HG02884 (cell line): ENCODE measurements around the gene TBC1D23.
A peak's percentile ranks its signal among the peaks of the same experiment; 100 is the strongest.
"Not testable (repeated sequence)": the region's sequence is repeated elsewhere in the genome, so short reads cannot be mapped to it uniquely, and the experiment has no call there.

Experiments used
- ATAC-seq: cut with Tn5 transposase; IDR thresholded peaks from one replicate; pipeline ENCODE4 v1.9.1; 2021; ENCODE audit warnings: mild to moderate bottlenecking, moderate library complexity; ENCODE audit not compliant: unreplicated experiment

TBC1D23 gene

DNA sequence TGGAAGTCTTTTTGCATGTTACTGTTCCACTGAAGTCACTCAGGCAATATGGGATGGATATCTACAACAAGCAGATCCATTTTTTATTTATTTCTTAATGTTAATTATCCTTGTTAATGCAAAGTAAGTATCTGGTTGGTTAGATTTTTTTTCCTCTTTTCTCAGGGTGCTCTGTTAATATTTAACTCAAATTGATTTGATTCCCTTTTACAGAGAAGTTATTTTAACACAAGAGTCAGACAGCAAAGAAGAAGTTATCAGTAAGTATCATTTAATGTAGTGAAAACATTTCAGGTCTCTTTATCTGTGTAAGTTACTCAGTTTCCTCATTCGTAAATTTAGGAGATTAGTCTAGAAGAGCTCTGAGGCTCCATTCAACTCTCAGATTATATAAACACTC lies 34.3 kb downstream of the TBC1D23 start:
- no peak for ATAC-seq

DNA sequence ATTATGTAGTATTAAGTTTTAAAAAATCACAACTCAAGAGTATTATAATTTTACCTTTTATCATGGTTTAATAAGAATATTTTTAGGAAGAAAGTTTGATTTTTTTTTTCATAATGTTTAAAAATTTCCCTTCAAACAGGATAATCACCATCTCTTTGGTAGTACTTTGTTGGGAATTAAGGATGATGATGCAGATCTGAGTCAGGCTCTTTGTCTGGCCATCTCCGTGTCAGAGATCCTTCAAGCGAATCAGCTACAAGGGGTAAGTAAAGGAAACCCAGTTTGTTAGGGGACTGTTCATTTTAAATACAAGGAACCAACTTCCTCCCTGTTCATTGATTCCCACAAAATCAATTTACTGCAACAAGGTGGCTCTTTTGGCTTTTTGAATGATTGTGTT lies 37.0 kb downstream of the TBC1D23 start:
- ATAC-seq: no peak

DNA sequence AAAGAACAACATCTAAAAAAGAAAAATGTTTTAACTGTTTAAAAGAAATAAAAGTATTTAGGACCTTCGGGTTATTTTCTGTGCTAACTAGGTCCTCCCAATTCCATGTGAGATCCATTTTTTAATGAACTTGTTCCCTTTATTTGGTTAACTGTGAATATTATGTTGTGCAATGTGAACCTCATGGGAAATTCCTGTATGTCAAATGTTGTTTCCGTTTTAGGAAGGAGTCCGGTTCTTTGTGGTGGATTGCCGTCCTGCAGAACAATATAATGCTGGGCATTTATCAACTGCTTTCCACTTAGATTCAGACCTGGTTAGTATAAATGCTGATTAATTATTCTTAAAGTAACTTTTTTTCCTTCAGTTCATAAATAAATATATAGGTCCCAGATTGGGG lies 38.2 kb downstream of the TBC1D23 start:
- no peak for ATAC-seq

DNA sequence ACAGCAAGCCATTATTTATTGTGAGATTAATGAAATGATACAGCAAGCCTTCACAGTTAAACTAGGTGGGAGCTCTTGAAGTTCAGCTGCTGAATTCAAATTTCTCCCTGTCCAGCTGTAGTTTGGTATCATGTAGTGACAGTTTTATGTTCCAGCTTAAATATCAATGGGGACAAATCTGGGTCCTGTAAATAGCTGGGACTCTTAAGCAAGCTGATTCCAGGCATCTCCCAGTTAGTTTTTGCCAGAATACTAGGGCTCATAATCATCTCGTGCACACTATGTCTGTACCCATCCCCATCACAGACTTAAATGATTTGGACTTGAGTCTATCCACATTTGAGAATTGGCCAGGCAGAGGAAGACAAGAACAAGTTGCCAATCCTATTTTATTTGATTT lies 45.9 kb downstream of the TBC1D23 start:
- ATAC-seq: no peak

DNA sequence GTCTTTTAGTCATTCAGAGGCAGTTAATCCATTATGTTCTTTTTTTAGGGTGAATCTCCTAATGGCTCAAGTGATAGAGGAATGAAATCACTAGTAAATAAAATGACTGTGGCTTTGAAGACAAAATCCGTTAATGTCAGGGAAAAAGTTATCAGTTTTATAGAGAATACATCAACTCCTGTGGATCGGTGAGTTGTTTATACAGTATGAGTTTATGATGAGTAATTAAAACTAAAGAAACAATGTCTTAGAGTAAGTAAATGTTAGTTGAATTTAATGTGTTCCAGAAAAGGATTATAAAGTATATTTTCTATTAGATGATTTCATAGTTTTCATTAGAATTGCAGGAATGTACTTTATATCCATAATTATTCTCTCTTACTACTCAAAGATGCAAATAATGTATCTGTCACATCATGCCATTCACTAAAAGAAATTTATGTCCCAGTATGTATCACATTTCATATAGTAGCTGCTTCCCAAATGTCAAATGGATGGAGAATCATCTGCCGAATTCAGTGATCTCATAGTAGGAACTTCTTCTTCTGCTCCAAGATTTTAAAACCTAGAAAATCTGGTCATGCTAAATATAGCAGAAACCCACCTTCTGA lies 49.7 kb downstream of the TBC1D23 start:
- no peak for ATAC-seq

DNA sequence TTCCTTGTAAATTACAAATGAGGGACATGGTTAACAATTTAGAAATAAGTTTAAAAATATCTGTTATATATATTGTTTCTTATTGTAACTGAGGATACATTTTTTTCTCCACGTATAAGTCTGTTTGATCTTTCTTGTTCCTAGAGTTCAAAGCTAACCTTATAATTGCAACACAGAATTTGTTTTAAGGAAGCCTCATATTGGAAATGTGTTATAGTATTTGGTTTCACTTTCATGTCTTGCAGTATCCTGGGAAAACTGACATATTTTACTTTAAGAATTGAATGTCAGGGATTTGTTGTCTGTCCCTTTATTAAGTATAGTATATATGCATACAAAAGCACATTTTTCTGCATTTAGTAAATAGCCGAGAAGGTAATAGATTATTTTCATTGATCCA lies 50.2 kb downstream of the TBC1D23 start:
- no peak for ATAC-seq

DNA sequence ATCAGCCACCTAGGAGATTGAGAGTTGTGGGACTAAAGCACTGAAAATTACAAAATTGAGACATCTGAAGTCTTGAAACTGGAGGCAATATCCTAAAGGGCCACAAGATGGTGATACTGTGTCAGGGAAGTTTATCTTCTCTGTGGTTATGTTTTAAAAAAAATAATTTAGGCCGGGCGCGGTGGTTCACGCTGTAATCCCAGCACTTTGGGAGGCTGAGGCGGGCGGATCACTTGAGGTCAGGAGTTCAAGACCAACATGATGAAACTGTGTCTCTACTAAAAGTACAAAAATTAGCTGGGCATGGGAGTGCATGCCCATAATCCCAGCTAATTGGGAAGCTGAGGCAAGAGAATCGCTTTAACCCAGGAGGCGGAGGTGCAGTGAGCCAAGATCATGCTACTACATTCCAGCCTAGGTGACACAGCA lies 55.9 kb downstream of the TBC1D23 start:
- peak; percentile 70 for ATAC-seq

DNA sequence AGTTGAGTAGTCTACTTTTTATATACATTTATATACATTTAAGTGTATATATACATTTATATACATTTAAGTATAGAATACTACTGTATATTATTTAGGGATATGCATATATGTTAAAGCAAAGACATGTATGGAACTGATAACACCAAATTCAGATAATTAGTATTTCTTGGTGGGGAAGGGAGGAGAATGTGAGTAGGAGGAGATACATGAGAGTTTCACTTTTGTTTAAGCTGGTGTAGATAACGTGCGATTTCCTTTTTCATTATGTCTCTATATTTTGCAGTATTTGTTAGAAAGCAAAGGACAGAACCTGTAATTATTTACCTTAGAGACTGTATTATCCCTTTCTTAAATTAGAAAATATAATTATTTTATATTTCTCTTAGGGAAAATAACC lies 57.1 kb downstream of the TBC1D23 start:
- peak; percentile 70 for ATAC-seq

DNA sequence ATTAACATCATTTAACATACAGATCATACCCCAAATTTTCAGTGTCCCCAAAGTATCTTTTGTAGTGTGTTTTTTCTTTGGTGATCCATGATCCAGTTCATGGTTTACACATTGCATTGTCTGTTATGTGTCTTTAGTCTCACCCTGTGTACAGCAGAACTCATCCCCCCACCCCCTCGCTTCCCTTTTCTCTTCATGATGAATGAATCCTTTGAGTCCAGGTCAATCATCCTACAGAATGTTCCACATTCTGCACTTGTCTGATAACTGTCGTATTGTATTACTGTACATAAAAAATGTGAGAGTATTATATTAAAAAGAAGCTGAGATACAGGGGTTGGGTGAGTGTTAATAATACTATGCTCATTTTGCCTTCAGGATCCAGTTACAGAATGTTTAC lies 59.2 kb downstream of the TBC1D23 start:
- no peak for ATAC-seq

DNA sequence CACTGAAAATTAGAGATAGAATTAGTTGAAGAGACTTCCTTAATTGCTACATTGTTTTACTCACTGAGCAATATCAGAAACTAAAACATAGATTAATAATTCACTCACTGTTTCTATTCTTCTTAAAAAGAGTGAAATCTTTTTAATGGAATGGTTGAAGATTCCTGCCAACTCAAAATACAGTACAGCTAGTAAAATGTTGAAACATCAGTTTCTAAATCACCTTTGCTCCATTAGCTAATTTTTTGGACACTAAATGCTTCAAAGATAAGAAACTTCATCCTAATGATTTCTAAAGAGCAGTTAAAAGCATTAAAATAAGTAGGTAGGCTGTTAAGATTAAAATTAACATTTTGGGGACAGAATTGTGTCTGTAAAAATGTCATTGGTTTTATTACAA lies 63.3 kb downstream of the TBC1D23 start:
- ATAC-seq: no peak

DNA sequence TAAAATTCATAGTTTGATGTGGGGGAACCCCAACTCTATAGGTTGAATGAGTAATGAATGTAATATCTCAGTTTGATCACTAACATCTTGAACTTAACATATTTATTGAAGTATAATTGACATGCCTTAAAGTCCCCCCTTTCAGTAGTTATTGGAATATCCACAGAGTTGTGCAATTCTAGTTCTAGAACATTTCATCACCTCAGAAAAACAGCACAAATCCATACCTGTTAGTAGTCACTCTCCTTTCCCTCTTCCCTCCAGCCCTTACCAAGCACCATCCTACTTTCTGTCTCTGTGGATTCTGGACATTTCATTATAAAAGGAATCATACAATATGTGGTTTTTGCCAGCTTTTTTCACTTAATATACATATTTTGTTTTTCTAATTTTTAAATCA lies 65.0 kb downstream of the TBC1D23 start:
- no peak for ATAC-seq

DNA sequence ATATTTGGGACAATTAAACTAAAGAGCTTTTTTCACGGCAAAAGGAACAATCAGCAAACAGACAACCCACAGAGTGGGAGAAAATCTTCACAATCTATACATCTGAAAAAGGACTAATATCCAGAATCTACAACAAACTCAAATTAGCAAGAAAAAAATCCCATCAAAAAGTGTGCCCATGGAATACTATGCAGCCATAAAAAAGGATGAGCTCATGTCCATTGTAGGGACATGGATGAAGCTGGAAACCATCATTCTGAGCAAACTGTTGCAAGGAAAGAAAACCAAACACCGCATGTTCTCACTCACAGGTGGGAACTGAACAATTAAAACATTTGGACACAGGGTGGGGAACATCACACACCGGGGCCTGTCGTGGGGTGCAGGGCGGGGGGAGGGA lies 66.6 kb downstream of the TBC1D23 start:
- not testable (repeated sequence) for ATAC-seq

DNA sequence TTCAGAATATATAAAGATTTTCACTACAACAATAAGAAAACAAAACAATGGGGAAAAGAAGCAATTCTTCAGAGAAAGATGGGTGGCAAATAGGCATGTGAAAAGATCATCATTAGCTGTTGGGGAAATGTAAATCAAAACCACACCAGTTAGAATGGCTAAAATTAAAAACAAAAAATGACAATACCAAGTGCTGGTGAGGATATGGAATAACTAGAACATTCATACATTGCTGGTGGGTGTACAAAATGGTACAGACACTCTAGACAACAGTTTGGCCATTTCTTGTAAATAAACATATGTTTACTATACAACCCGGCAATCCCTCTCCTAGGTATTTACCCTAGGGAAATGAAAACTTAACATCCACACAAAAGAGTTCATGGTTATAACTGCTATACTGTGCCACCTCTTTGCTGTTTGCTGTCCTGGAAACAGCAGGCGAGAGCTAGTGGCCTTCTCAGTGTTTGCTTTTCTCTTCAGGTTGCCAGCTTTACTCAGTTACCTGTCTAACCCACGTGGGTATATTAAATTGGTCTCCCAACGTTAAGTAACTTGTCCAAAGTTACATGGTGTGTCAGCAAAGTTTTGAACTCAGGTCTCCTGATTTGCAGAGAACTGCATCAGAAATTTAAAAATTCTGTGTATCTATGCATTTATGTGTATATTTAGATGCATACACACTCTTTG lies 69.2 kb downstream of the TBC1D23 start:
- no peak for ATAC-seq

DNA sequence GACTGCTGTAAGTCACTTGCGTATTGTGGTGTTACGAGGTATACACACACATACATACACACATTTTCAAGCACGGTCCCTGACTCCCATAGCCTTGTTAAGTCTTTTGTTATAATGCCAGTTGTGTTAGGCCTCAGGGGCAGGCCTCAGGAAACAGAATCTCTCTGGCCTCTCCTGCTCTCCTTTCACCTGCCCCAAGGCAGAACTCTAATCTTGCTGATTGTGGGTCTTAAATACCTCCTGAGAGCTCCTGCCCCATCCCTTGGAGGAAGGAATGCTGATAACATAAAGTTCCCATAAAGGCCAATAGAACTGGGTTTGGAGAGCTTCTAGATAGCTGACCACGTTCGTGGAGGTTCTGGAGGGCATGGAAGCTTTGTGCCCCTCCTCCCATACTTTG lies 69.9 kb downstream of the TBC1D23 start:
- ATAC-seq: no peak

DNA sequence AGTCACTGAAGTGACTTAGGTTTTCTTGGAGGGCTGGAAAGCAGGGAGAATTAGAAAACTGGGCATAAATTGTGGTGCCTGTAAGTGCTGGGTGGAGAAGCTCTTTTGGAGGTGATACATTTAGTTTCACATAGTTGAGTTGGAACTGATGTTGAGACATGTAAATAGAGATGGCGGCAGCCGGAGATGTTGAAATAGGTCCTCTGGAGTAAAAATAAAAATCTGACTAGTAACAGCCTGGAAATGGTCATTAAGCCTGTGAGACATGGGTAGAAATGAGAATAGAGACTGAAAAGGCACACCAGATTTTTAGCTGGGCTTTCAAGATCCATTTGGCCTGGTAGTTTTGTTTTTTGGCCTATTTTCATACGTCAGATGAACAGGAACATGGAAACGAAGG lies 70.9 kb downstream of the TBC1D23 start:
- ATAC-seq: no peak

DNA sequence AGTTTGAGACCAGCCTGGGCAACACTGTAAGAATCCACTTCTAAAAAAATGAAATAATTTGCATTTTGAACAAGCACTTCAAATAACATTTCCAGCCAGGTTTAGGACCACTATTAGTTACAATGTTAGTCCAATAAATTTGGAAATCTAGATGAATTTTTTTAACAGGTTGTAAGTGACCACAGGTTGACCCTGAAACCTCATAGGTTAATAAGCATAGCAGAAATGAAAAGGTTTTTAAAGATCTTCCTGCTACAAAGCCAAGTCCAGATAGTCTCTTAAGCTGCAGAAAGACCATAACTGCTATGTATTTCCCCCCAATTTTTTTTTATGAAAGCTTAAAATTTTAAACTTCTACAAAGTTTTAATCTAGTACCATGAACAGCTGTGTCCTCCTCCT lies 72.3 kb downstream of the TBC1D23 start:
- no peak for ATAC-seq

DNA sequence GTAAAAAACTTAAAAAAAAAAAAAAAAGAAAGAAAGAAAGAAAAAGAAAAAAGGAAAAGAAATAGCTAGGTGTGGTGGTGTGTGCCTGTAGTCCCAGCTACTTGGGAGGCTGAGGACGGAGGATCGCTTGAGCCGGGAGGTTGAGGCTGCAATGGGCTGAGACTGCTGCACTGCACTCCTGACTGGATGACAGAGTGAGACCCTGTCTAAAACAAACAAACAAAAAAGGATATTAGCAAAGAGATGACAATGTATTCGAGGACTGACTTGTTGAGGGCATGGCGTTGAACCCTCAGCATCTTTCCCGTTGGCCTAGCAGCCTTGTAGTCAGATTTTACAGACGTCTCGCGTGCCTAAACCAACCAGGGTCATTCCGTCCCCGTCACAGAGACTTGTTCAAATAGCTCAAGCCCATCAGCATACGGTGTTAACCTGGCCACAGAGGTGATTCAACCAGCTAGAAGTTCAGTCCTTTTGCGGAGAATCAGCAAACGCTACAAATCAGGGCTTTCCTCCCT lies 73.2 kb downstream of the TBC1D23 start:
- ATAC-seq: peak; percentile 30

DNA sequence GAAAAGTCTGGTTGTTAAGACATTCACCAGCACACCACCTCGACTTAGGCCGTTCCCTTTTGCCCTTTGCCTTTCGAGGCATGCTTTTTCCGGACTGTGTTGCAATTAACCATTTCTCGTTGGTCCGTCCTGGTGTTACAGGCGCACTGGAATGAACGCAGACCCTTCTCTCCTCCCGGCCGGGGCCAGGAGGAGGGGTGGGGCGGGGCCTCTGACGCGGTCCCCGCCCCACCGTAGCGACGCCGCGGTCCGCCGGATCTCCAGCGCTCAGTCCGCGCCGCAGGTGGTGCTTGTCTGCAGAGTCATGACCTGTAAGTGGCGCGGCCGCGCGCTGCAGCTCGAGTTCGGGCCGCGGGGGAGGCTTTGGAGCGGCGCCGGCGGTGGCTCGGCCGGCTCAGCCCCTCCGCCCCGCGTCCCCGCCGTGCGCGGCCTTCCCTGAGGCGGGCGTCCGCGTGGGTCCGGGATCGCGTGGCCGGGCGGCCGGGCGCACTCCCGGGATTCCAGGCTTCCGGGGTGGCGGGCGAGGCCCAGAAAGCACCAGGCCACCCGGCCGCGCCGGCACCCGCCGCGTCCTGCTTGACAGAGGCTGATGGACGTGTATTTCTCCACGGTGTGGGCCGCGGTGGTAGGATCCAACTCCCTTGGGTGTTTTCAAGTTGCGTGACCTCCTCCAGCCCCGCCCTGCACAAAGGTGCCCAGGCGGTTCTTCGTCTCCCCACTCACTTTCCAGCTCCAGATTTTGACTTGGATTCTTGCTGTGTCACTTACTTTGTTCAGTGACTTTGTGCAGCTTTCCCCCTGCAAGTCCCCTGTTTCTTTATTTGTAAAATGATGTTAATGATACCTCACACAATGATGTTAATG lies 73.9 kb downstream of the TBC1D23 start, which contains the start of gene NIT2:
NIT2 (plus strand) TSS at position 270 of the 864 bp plus-strand sequence; CDS start at position 305, 35 bp downstream.
- peak; percentile 91 for ATAC-seq

DNA sequence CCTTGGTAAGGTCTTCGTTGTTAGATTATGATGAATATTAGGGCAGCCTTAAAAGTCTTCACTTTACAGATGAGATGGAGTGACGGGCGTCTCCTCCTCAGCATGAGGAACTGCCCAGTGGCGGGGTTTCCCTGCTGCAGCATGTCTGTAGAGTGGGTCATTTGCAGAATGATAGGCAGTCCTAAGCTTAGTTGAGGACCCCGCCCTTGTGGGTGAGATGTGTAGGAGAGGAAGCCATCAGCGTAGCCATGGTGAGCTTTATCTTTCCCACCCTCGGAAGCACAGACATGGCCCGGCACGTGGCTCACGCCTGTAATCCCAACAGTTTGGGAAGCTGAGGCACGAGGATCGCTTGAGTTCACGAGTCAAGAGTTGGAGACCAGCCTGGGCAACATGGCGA lies 74.6 kb downstream of the TBC1D23 start:
- ATAC-seq: peak; percentile 45

DNA sequence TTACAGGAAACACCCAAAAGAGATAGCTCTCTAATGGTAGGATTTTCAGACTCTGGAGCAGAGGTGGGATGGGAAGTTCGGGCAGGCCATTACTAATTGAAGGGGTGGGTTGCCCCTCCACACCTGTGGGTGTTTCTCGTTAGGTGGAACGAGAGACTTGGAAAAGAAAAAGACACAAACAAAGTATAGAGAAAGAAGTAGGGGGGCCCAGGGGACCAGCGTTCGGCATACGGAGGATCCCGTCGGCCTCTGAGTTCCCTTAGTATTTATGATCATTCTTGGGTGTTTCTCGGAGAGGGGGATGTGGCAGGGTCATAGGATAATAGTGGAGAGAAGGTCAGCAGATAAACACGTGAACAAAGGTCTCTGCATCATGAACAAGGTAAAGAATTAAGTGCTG lies 75.4 kb downstream of the TBC1D23 start:
- not testable (repeated sequence) for ATAC-seq

DNA sequence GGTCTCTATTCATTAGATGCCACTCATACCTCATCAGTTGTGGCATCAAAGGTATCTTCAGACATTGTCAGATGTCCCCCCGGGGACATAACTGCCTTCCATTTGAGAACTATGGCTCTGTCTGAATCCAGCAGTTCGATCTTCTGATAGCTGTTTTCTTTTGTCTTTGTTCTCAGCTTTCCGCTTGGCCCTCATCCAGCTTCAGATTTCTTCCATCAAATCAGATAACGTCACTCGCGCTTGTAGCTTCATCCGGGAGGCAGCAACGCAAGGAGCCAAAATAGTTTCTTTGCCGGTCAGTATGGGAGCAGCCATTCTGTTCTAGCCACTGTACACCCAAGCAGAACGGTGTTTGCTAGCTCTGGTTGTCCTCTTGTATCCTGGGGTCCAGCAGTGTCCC lies 78.1 kb downstream of the TBC1D23 start:
- no peak for ATAC-seq

DNA sequence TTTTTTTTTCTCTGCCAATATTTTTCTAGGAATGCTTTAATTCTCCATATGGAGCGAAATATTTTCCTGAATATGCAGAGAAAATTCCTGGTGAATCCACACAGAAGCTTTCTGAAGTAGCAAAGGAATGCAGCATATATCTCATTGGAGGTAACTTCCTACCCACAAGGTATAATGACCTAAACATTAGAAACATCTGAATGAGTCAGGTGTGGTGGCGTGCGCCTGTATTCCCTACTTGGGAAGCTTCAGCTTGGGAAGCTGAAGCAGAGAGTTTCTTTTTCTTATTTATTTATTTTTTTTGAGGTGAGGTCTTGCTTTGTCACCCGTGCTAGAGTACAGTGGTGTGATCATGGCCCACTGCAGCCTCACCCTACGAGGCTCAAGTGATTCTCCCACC lies 79.0 kb downstream of the TBC1D23 start:
- no peak for ATAC-seq
